Activated CD4-positive, alpha-beta T cell treated with anti-CD3 and anti-CD28 coated beads, Interleukin-2, Interleukin-4, amounts not matched to agents 100 ng/mL and 50 ng/mL, durations not matched to agents 16 hours and 8 hours (primary cell): ENCODE data around the gene KCNIP1.

Source experiments
- DNase-seq: peaks from one replicate; pipeline ENCODE4 v3.0.0-alpha.2; 2020; ENCODE audit warnings: low spot score

The KCNIP1 gene

DNA sequence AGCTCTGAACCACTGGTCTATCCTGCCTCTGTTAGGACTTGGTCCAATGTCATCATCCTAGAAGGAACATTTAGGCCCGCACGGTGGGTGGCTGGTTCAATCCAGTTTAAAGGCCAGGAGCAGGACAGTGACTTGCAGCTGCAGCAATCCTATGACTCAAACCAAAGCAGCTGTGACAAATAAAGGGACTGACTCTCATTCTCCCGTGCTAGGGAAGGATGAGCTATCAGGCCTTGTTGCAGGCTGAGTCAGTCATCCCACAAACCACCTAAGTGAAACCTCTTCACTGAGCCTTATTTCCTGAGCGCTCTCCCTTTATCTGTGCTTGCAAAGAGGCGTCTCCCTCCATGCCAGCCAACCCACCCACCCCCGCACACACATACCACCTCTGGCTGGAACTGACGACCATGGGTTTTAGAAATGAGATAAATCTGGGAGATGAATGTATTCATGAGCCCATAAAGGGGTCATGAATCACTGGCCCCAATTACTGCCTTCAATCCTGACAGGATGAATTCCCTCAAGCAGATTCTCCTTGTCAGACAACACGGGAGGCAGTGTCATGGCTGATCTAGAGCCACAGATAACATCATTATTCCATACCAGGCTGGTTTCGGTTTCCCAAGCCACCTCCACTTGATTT is 93.4 kb downstream of the KCNIP1 start:
- peak; percentile 83 for DNase-seq

GRCh38 chr5:170597872-170598271 is 94.1 kb downstream of the KCNIP1 start:
- no peak for DNase-seq

DNA sequence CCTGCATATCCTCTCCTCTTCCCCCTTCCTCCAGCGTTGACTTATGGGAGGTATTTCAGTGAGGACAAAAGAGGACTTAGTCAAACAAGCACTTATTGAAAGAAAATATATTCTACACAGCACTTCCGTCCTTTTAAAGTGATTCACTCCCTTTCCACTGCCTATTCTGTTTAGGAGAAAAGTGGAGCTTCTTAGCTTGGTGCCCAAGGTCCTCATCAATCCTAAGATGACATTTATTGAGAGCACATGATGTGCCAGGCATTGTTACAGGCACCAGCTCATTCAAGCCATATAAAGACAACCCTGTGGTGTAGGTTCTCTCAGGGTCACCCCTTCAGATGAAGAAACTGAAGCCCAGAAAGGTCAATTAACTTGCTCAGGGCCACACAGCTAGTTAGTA is 95.9 kb downstream of the KCNIP1 start:
- no peak for DNase-seq

DNA sequence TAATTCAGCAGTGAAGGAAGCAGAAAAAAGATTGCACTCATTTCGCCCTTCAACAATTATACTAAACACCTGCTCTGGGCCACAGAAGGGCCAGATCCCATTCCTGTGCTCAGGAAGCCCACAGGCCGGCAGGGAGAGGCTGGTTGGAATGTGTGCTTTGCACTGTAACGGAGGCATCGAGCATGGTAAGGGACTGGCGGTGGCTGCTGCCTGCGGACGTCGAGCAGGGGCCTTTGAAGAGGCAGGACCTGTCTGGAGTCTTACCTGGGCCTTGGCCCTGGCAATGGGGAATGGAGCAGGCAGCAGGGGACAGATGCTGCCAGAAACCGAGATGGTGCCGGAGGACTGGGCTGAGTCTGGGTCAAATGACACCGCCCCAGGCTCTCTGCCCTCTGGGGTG is 97.8 kb downstream of the KCNIP1 start:
- no peak for DNase-seq

DNA sequence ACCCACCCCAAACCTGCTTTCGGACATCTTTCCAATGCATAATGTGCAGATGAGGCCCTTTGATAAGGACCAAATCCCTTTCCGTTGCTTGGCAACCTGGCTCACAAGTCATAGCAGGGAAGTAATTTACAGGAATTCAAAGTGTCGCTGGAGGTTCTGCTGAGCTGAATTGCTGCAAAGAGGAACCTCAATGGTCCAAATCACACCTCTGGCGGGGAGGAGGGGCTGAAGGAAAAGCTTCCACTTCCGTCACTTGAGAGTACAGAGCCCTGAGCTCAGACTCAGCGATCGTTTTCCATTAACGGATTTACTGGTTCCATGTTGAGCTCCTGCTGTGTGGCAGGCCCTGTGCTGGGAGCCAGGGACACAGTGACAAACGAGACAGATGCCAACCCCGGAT is 99.3 kb downstream of the KCNIP1 start:
- DNase-seq = no peak

- DNase-seq = peak; percentile 58
Observed at GRCh38 chr5:170603578-170604565, 100.1 kb downstream of the KCNIP1 start.

GRCh38 chr5:170606941-170607340 is 103.1 kb downstream of the KCNIP1 start:
- DNase-seq = no peak

- no peak for DNase-seq
Observed at GRCh38 chr5:170611449-170612090, 107.8 kb downstream of the KCNIP1 start.

GRCh38 chr5:170612256-170612678 is 108.4 kb downstream of the KCNIP1 start:
- DNase-seq = no peak

GRCh38 chr5:170614065-170614490 is 110.3 kb downstream of the KCNIP1 start:
- no peak for DNase-seq

DNA sequence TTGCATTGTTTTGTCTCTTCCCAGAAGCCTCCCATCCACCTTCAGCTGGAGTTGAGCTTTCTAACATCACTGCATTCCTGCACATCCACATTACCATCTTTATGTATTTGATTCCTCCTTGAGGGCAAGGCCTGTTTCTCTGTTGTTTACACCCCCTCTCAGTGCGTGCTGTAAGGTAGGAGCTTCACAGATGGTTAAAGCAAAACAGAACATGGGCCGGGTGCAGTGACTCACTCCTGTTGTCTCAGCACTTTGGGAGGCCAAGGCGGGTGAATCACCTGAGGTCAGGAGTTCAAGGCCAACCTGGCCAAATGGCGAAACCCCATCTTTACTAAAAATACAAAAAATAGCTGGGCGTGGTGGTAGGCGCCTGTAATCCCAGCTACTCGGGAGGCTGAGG is 110.9 kb downstream of the KCNIP1 start:
- no peak for DNase-seq

- no peak for DNase-seq
Observed at GRCh38 chr5:170617533-170618490, 114.0 kb downstream of the KCNIP1 start.

- no peak for DNase-seq
Observed at GRCh38 chr5:170619869-170620268, 116.0 kb downstream of the KCNIP1 start.

DNA sequence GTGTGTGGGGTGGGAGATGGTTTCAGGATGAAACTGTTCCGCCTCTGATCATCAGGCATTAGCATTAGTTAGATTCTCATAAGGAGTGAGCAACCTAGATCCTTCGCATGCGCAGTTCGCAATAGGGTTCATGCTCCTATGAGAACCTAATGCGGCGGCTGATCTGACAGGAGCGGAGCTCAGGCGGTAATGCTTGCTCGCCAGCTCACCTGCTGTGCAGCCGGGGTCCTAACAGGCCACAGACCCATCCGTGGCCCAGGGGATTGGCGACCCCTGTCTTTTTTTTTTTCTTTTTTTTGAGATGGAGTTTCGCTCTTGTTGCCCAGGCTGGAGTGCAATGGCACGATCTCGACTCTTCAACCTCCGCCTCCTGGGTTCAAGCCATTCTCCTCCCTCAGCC is 119.1 kb downstream of the KCNIP1 start:
- no peak for DNase-seq

GRCh38 chr5:170623576-170624181 is 119.9 kb downstream of the KCNIP1 start:
- peak; percentile 44 for DNase-seq

- no peak for DNase-seq
Observed at GRCh38 chr5:170625221-170626165, 121.7 kb downstream of the KCNIP1 start.

- DNase-seq = no peak
Observed at GRCh38 chr5:170626507-170627150, 122.8 kb downstream of the KCNIP1 start.

DNA sequence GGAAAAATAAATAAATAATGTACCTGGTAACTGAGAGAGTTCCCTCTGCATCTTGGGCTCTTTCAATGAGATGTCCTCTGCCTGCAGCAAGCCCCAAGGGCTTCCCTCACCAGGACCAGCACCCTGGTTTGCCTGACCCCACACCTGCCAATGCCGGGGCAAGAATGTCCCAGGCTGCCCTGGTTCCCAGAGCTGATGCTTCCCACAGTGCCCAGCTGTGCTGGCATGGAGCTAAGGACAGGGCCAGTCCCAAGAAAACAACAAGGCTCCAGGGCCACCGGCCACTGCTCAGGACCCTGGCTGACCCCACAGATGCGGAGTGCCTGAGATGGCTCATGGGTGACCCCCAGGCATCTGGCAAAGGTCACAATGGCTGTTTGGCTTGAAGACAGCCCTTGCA is 123.5 kb downstream of the KCNIP1 start:
- no peak for DNase-seq

DNA sequence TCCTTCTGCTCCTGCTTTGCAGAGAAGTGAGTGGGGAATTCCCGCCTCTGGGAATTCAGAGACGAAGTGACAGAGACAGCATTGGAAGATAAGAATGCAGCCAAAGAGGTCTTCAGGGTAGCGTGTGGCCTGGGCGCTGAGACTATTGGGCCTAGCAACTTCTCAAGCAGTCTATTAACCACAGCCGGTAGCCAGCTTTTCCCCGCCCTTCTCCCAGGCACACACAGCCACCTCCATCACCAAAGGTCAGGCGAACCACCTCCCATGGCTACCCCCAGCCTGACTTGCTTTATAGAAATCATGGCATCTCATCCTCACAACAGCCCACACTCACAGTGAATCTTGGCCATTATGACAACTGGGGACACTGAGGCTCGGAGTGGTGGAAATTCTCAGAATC is 124.2 kb downstream of the KCNIP1 start:
- DNase-seq = no peak
